ENCODE data around the gene MARK2. TPM values are rescaled to one million over a fixed set of nuclear protein-coding genes. Genes with fewer than 3 reads are reported as not detected.

The MARK2 gene
- total RNA-seq, 2 donors from 2014 or later: 39.7 to 39.8 TPM

DNA sequence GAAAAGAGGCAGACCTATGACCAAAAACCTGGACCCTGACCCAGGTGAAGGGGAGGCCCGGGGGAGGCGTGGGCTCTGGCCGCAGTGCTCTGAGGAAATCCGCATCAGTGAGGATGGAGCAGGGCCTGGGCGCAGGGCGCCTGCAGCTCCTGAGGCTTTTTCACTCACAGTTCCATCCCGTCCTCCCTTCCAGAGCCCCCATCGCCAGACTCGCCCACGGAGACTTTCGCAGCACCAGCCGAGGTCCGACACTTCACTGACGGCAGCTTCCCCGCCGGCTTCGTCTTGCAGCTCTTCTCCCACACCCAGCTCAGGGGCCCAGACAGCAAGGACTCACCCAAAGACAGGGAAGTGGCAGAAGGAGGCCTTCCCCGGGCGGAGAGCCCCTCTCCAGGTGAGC is 20.3 kb upstream of the MARK2 start:
- H3K4me3 ChIP-seq (ENCODE audit: low read length): no peak overlapping the region
- peaks cover 13% of the 10 kb centered on the region for H3K4me1 Mint-ChIP-seq
- H3K27me3 Mint-ChIP-seq (ENCODE audit: insufficient read depth): no peaks in the 10 kb centered on the region
- H3K27ac Mint-ChIP-seq: no peak overlapping the region
- DNase-seq: no peak
- peaks cover 80% of the 10 kb centered on the region for H3K36me3 ChIP-seq (ENCODE audit: control insufficient read depth, insufficient read depth, low read length)
- 95 to 96% methylated on average over 12 to 19 of the region's 19 CpGs for WGBS, 2 experiments (ENCODE audit: insufficient coverage in 1 of 2, insufficient read length in 1 of 2)
- no peak overlapping the region for H3K4me3 Mint-ChIP-seq
- H3K9ac ChIP-seq (ENCODE audit: extremely low read depth, low read length, poor library complexity, severe bottlenecking): no peak overlapping the region
- peaks cover 4% of the 10 kb centered on the region for H3K4me1 ChIP-seq (ENCODE audit: control insufficient read depth, insufficient read depth, low read length)
- no peaks in the 10 kb centered on the region for H3K9me3 ChIP-seq (ENCODE audit: control insufficient read depth, low read length)
- H3K27me3 ChIP-seq (ENCODE audit: control insufficient read depth, insufficient read depth, low read length, poor library complexity, severe bottlenecking): no peaks in the 10 kb centered on the region
- H3K36me3 Mint-ChIP-seq (ENCODE audit: low read depth): peaks cover 77% of the 10 kb centered on the region
- H3K9me3 Mint-ChIP-seq: no peaks in the 10 kb centered on the region
- no peak for TF ChIP-seq CTCF (conservative IDR thresholded peaks at IDR 0.05)
- H3K27ac ChIP-seq (ENCODE audit: low read depth, low read length): no peak overlapping the region

DNA sequence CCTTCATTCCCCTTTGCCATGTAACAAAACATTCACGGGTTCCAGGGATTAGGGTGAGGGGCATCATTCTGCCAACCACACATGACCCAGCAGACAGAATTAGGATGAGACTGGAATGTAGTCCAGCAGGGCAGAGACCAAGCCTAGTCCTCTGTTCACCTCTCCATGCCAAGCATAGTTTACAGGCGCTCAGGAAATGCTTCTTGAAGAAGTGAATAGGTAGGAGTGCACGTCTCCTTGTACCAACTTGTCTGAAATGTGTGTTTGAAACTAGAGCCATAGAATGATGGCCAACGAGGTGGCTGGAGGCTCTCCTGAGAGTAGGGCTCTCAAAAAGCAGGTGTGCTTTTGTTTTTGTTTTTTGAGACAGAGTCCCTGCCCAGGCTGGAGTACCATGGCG is 17.5 kb upstream of the MARK2 start:
- H3K4me3 Mint-ChIP-seq: no peak overlapping the region
- TF ChIP-seq CTCF (conservative IDR thresholded peaks at IDR 0.05): no peak
- Histone ChIP-seq H3K27me3 (ENCODE audit: control insufficient read depth, insufficient read depth, low read length, poor library complexity, severe bottlenecking) (no peaks in the 10 kb centered on the region), H3K9me3 (ENCODE audit: control insufficient read depth, low read length) (no peaks in the 10 kb centered on the region), H3K36me3 (ENCODE audit: control insufficient read depth, insufficient read depth, low read length) (peaks cover 87% of the 10 kb centered on the region), H3K4me1 (ENCODE audit: control insufficient read depth, insufficient read depth, low read length) (no peaks in the 10 kb centered on the region), H3K9ac (ENCODE audit: extremely low read depth, low read length, poor library complexity, severe bottlenecking) (no peak overlapping the region), H3K4me3 (ENCODE audit: low read length) (no peak overlapping the region), H3K27ac (ENCODE audit: low read depth, low read length) (no peak overlapping the region)
- peaks cover 86% of the 10 kb centered on the region for H3K36me3 Mint-ChIP-seq (ENCODE audit: low read depth)
- no peak overlapping the region for H3K27ac Mint-ChIP-seq
- H3K27me3 Mint-ChIP-seq (ENCODE audit: insufficient read depth): no peaks in the 10 kb centered on the region
- H3K9me3 Mint-ChIP-seq: no peaks in the 10 kb centered on the region
- 88 to 97% methylated on average over 1 to 5 of the region's 5 CpGs for WGBS, 2 experiments (ENCODE audit: insufficient coverage in 1 of 2, insufficient read length in 1 of 2)
- DNase-seq: no peak
- no peaks in the 10 kb centered on the region for H3K4me1 Mint-ChIP-seq

- no peak for DNase-seq
- Mint-ChIP-seq H3K9me3 (no peaks in the 10 kb centered on the region), H3K27ac (peak overlapping the region; percentile 35), H3K36me3 (ENCODE audit: low read depth) (peaks cover 53% of the 10 kb centered on the region), H3K27me3 (ENCODE audit: insufficient read depth) (no peaks in the 10 kb centered on the region), H3K4me3 (no peak overlapping the region), H3K4me1 (no peaks in the 10 kb centered on the region)
- Histone ChIP-seq H3K9ac (ENCODE audit: extremely low read depth, low read length, poor library complexity, severe bottlenecking) (no peak overlapping the region), H3K9me3 (ENCODE audit: control insufficient read depth, low read length) (no peaks in the 10 kb centered on the region), H3K27ac (ENCODE audit: low read depth, low read length) (no peak overlapping the region), H3K27me3 (ENCODE audit: control insufficient read depth, insufficient read depth, low read length, poor library complexity, severe bottlenecking) (no peaks in the 10 kb centered on the region), H3K4me1 (ENCODE audit: control insufficient read depth, insufficient read depth, low read length) (no peaks in the 10 kb centered on the region), H3K4me3 (ENCODE audit: low read length) (no peak overlapping the region), H3K36me3 (ENCODE audit: control insufficient read depth, insufficient read depth, low read length) (peaks cover 48% of the 10 kb centered on the region)
- no peak for TF ChIP-seq CTCF (conservative IDR thresholded peaks at IDR 0.05)
- 92 to 93% methylated on average over 11 to 17 of the region's 17 CpGs for WGBS, 2 experiments (ENCODE audit: insufficient coverage in 1 of 2, insufficient read length in 1 of 2)
Measured at GRCh38 chr11:63826471-63827190, 12.3 kb upstream of the MARK2 start.

Data from endodermal cell (in vitro differentiated cells).